GM19238 (cell line): Measurements from ENCODE around the gene EIF2AK3.
"Not testable (repeated sequence)": the region's sequence is repeated elsewhere in the genome, so short reads cannot be mapped to it uniquely, and the experiment has no call there.

Source experiments
- DNase-seq: peaks from one replicate; pipeline ENCODE4 v3.0.0; 2011; ENCODE audit warnings: low spot score; ENCODE audit not compliant: insufficient read length

The EIF2AK3 gene

GRCh38 chr2:88627055-88627855 is at the start of gene EIF2AK3:
TSS of gene EIF2AK3 (minus strand) at chr2:88627464. CDS start at chr2:88627274, 190 bp downstream.
- peak; percentile 91 for DNase-seq

GRCh38 chr2:88673363-88673762 is 46.1 kb upstream of the EIF2AK3 start:
- DNase-seq = no peak

- peak; percentile 26 for DNase-seq
Observed at GRCh38 chr2:88671786-88672427, 44.6 kb upstream of the EIF2AK3 start.

GRCh38 chr2:88669482-88670214 is 42.4 kb upstream of the EIF2AK3 start:
- DNase-seq = peak; percentile 27

GRCh38 chr2:88668862-88669261 is 41.6 kb upstream of the EIF2AK3 start:
- no peak for DNase-seq

- no peak for DNase-seq
Observed at GRCh38 chr2:88667219-88667618, 40.0 kb upstream of the EIF2AK3 start.

GRCh38 chr2:88666576-88666975 is 39.3 kb upstream of the EIF2AK3 start:
- no peak for DNase-seq

- no peak for DNase-seq
Observed at GRCh38 chr2:88660622-88661021, 33.4 kb upstream of the EIF2AK3 start.

- no peak for DNase-seq
Observed at GRCh38 chr2:88659538-88659915, 32.3 kb upstream of the EIF2AK3 start.

- DNase-seq = no peak
Observed at GRCh38 chr2:88658881-88659537, 31.7 kb upstream of the EIF2AK3 start.

- DNase-seq = no peak
Observed at GRCh38 chr2:88658326-88658725, 31.1 kb upstream of the EIF2AK3 start.

GRCh38 chr2:88657131-88657530 is 29.9 kb upstream of the EIF2AK3 start:
- no peak for DNase-seq

- no peak for DNase-seq
Observed at GRCh38 chr2:88656690-88657089, 29.4 kb upstream of the EIF2AK3 start.

GRCh38 chr2:88654714-88655113 is 27.4 kb upstream of the EIF2AK3 start:
- no peak for DNase-seq

GRCh38 chr2:88651646-88652045 is 24.4 kb upstream of the EIF2AK3 start:
- DNase-seq = no peak

GRCh38 chr2:88645291-88645882 is 18.1 kb upstream of the EIF2AK3 start:
- DNase-seq = not testable (repeated sequence)

GRCh38 chr2:88642278-88642677 is 15.0 kb upstream of the EIF2AK3 start:
- no peak for DNase-seq

GRCh38 chr2:88641330-88641729 is 14.1 kb upstream of the EIF2AK3 start:
- no peak for DNase-seq

- DNase-seq = no peak
Observed at GRCh38 chr2:88639865-88640264, 12.6 kb upstream of the EIF2AK3 start.

- no peak for DNase-seq
Observed at GRCh38 chr2:88638743-88639142, 11.5 kb upstream of the EIF2AK3 start.

GRCh38 chr2:88638123-88638650 is 10.9 kb upstream of the EIF2AK3 start:
- no peak for DNase-seq
